ENCODE data around the gene CDH23. TPM values are rescaled to one million over a fixed set of nuclear protein-coding genes. Genes with fewer than 3 reads are reported as not detected.

The CDH23 gene
- total RNA-seq, 1 donor from 2014 or later: not detected

- H3K4me3 Mint-ChIP-seq (ENCODE audit: unreplicated experiment): no peak overlapping the region
- no peak for TF ChIP-seq CTCF (IDR thresholded peaks at IDR 0.05)
- peaks cover 9% of the 10 kb centered on the region for H3K27me3 Mint-ChIP-seq (ENCODE audit: low read depth)
- no peak overlapping the region for H3K27ac Mint-ChIP-seq (ENCODE audit: unreplicated experiment)
- H3K36me3 Mint-ChIP-seq (ENCODE audit: low read depth): no peaks in the 10 kb centered on the region
- peaks cover 5% of the 10 kb centered on the region for H3K9me3 Mint-ChIP-seq (ENCODE audit: low read depth)
- DNase-seq (ENCODE audit: low spot score): no peak
- H3K4me1 Mint-ChIP-seq (ENCODE audit: low read depth): peaks cover 19% of the 10 kb centered on the region
Measured at GRCh38 chr10:71616817-71617654, 220.3 kb downstream of the CDH23 start.

- no peak for DNase-seq (ENCODE audit: low spot score)
- H3K27me3 Mint-ChIP-seq (ENCODE audit: low read depth): peaks cover 6% of the 10 kb centered on the region
- peaks cover 28% of the 10 kb centered on the region for H3K4me1 Mint-ChIP-seq (ENCODE audit: low read depth)
- H3K9me3 Mint-ChIP-seq (ENCODE audit: low read depth): peaks cover 5% of the 10 kb centered on the region
- TF ChIP-seq CTCF (IDR thresholded peaks at IDR 0.05): no peak
- H3K27ac Mint-ChIP-seq (ENCODE audit: unreplicated experiment): no peak overlapping the region
- H3K36me3 Mint-ChIP-seq (ENCODE audit: low read depth): no peaks in the 10 kb centered on the region
- no peak overlapping the region for H3K4me3 Mint-ChIP-seq (ENCODE audit: unreplicated experiment)
Measured at GRCh38 chr10:71618176-71618575, 221.5 kb downstream of the CDH23 start.

- H3K4me3 Mint-ChIP-seq (ENCODE audit: unreplicated experiment): no peak overlapping the region
- peaks cover 29% of the 10 kb centered on the region for H3K4me1 Mint-ChIP-seq (ENCODE audit: low read depth)
- no peaks in the 10 kb centered on the region for H3K36me3 Mint-ChIP-seq (ENCODE audit: low read depth)
- peaks cover 6% of the 10 kb centered on the region for H3K27me3 Mint-ChIP-seq (ENCODE audit: low read depth)
- H3K27ac Mint-ChIP-seq (ENCODE audit: unreplicated experiment): no peak overlapping the region
- no peak for TF ChIP-seq CTCF (IDR thresholded peaks at IDR 0.05)
- H3K9me3 Mint-ChIP-seq (ENCODE audit: low read depth): peaks cover 5% of the 10 kb centered on the region
- DNase-seq (ENCODE audit: low spot score): no peak
Measured at GRCh38 chr10:71618598-71618997, 221.9 kb downstream of the CDH23 start.

- DNase-seq (ENCODE audit: low spot score): no peak
- H3K4me1 Mint-ChIP-seq (ENCODE audit: low read depth): peaks cover 29% of the 10 kb centered on the region
- TF ChIP-seq CTCF (IDR thresholded peaks at IDR 0.05): no peak
- H3K27me3 Mint-ChIP-seq (ENCODE audit: low read depth): no peaks in the 10 kb centered on the region
- H3K36me3 Mint-ChIP-seq (ENCODE audit: low read depth): no peaks in the 10 kb centered on the region
- H3K4me3 Mint-ChIP-seq (ENCODE audit: unreplicated experiment): no peak overlapping the region
- H3K9me3 Mint-ChIP-seq (ENCODE audit: low read depth): peaks cover 5% of the 10 kb centered on the region
- peak overlapping the region; percentile 24 for H3K27ac Mint-ChIP-seq (ENCODE audit: unreplicated experiment)
Measured at GRCh38 chr10:71620642-71621041, 223.9 kb downstream of the CDH23 start.

GRCh38 chr10:71621231-71622153 lies 224.8 kb downstream of the CDH23 start:
- DNase-seq (ENCODE audit: low spot score): no peak
- H3K4me3 Mint-ChIP-seq (ENCODE audit: unreplicated experiment): no peak overlapping the region
- no peak for TF ChIP-seq CTCF (IDR thresholded peaks at IDR 0.05)
- H3K27me3 Mint-ChIP-seq (ENCODE audit: low read depth): no peaks in the 10 kb centered on the region
- peaks cover 5% of the 10 kb centered on the region for H3K9me3 Mint-ChIP-seq (ENCODE audit: low read depth)
- H3K4me1 Mint-ChIP-seq (ENCODE audit: low read depth): peaks cover 29% of the 10 kb centered on the region
- no peaks in the 10 kb centered on the region for H3K36me3 Mint-ChIP-seq (ENCODE audit: low read depth)
- H3K27ac Mint-ChIP-seq (ENCODE audit: unreplicated experiment): no peak overlapping the region
